Measurements from ENCODE around the gene DNAAF8. TPM values are rescaled to one million over a fixed set of nuclear protein-coding genes. Genes with fewer than 3 reads are reported as not detected.

DNAAF8 gene
- polyA plus RNA-seq, 1 donor from 2014 or later, result 3.4 TPM

DNA sequence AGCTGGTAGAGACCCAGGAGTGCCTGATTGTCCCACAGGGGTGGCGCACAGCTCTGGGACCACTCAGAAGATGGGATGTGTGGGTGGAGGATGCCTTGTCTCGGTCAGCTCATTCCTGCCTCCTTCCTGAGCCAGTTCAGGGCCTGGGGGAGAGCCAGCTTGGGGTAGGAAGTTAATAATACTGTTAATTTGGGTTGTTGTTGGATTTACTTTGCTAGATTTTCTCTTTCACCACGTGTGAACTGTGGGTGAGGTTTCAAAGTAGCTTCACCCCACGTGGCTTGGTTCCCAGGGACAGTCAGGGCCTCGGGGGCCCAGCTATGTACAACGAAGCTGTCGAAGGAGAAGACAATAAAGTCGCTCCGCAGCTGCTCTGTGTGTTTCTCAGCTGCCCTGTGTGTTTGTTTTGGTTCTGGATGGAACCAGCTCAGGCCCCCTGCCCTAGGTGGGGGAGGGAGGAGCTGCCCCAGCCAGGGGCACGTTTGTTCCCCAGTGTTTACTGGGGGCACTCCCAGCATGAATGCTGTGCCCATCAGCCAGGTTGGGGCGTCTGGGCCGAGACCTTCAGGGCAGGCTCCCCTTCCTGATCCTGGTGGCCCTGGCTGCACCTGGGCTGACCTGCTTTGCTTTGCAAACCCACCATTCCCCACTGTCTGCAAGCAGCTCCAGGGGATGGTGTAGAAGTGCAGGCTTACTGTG is 38.7 kb upstream of the DNAAF8 start:
- Histone ChIP-seq H3F3A (ENCODE audit: insufficient read depth, low read length, poor library complexity, severe bottlenecking) (no peaks in the 10 kb centered on the region), H3K4me2 (ENCODE audit: low read length) (no peak overlapping the region), H3K9me2 (ENCODE audit: insufficient read depth, low read length) (no peaks in the 10 kb centered on the region), H3K79me2 (replicated peaks; ENCODE audit: insufficient read depth, low read length) (no peaks in the 10 kb centered on the region), H2AFZ (ENCODE audit: low read depth, low read length) (no peak overlapping the region), H3K9ac (ENCODE audit: low read length) (no peak overlapping the region), H3K36me3 (ENCODE audit: insufficient read depth, low read length) (no peaks in the 10 kb centered on the region), H3K9me3 (ENCODE audit: low read length) (no peaks in the 10 kb centered on the region), H3K27me3 (ENCODE audit: insufficient read depth, low read depth, low read length) (no peaks in the 10 kb centered on the region), H4K20me1 (ENCODE audit: insufficient read depth) (no peaks in the 10 kb centered on the region), H3K27ac (ENCODE audit: low read length) (no peak overlapping the region), H3K4me3 (ENCODE audit: low read length) (no peak overlapping the region)
- TF ChIP-seq POLR2AphosphoS5 (IDR thresholded peaks at IDR 0.05) (no peak), EZH2 (IDR thresholded peaks at IDR 0.05; ENCODE audit: borderline replicate concordance, insufficient read depth, low read length, poor library complexity, severe bottlenecking) (no peak), EP300 (conservative IDR thresholded peaks at IDR 0.05; ENCODE audit: poor library complexity, severe bottlenecking) (no peak), MXI1 (conservative IDR thresholded peaks at IDR 0.05; ENCODE audit: poor library complexity, severe bottlenecking) (no peak)

DNA sequence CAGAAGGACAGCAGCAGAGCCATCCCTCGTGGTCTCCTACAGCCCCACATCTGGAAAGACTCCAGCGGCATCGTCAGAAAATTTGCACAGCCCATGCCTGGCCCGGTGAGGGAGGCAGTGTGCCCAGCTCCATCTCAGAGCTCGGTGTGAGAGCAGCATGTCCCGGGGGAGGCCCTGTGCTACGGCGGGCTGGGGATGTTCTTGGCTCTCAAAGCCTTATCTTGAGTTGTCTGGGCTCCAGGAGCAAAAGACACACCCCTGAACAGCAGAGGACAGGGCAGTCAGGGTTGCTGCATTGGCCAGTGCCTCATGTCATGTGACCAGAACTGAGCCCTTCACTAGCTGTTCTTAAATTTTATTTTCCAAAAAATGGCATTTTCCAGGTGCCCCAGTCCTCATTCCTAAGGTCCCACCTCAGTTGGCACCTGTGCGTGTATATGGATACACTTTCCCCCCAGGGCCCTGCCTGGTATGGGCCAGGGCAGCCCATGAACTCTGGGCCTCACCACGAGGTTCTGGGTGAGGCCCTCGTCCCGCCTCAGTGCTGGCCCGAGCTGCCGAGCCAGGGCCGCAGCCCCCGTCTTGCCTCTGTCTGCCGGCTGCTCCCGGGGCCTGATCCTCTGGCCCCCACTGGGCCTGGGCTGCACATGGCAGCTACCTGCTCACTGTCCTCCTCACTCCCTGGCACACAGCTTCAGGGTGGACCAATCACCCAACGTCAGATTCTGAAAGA is 38.0 kb upstream of the DNAAF8 start:
- Histone ChIP-seq H3K9ac (ENCODE audit: low read length) (no peak overlapping the region), H3K79me2 (replicated peaks; ENCODE audit: insufficient read depth, low read length) (no peaks in the 10 kb centered on the region), H3K27me3 (ENCODE audit: insufficient read depth, low read depth, low read length) (no peaks in the 10 kb centered on the region), H3K27ac (ENCODE audit: low read length) (no peak overlapping the region), H3K36me3 (ENCODE audit: insufficient read depth, low read length) (no peaks in the 10 kb centered on the region), H3K9me2 (ENCODE audit: insufficient read depth, low read length) (no peaks in the 10 kb centered on the region), H3K4me2 (ENCODE audit: low read length) (no peak overlapping the region), H3K9me3 (ENCODE audit: low read length) (no peaks in the 10 kb centered on the region), H3K4me3 (ENCODE audit: low read length) (no peak overlapping the region), H4K20me1 (ENCODE audit: insufficient read depth) (no peaks in the 10 kb centered on the region), H3F3A (ENCODE audit: insufficient read depth, low read length, poor library complexity, severe bottlenecking) (no peaks in the 10 kb centered on the region), H2AFZ (ENCODE audit: low read depth, low read length) (no peak overlapping the region)
- TF ChIP-seq, protein P1, sequence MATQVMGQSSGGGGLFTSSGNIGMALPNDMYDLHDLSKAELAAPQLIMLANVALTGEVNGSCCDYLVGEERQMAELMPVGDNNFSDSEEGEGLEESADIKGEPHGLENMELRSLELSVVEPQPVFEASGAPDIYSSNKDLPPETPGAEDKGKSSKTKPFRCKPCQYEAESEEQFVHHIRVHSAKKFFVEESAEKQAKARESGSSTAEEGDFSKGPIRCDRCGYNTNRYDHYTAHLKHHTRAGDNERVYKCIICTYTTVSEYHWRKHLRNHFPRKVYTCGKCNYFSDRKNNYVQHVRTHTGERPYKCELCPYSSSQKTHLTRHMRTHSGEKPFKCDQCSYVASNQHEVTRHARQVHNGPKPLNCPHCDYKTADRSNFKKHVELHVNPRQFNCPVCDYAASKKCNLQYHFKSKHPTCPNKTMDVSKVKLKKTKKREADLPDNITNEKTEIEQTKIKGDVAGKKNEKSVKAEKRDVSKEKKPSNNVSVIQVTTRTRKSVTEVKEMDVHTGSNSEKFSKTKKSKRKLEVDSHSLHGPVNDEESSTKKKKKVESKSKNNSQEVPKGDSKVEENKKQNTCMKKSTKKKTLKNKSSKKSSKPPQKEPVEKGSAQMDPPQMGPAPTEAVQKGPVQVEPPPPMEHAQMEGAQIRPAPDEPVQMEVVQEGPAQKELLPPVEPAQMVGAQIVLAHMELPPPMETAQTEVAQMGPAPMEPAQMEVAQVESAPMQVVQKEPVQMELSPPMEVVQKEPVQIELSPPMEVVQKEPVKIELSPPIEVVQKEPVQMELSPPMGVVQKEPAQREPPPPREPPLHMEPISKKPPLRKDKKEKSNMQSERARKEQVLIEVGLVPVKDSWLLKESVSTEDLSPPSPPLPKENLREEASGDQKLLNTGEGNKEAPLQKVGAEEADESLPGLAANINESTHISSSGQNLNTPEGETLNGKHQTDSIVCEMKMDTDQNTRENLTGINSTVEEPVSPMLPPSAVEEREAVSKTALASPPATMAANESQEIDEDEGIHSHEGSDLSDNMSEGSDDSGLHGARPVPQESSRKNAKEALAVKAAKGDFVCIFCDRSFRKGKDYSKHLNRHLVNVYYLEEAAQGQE (IDR thresholded peaks at IDR 0.05; ENCODE audit: borderline replicate concordance), result no peak
- no peak for TF ChIP-seq EZH2 (IDR thresholded peaks at IDR 0.05; ENCODE audit: borderline replicate concordance, insufficient read depth, low read length, poor library complexity, severe bottlenecking)
- TF ChIP-seq POLR2AphosphoS5 (IDR thresholded peaks at IDR 0.05), result no peak
- TF ChIP-seq EP300 (conservative IDR thresholded peaks at IDR 0.05; ENCODE audit: poor library complexity, severe bottlenecking), result no peak
- TF ChIP-seq MXI1 (conservative IDR thresholded peaks at IDR 0.05; ENCODE audit: poor library complexity, severe bottlenecking), result no peak
- no peak for TF ChIP-seq TAF1 (IDR thresholded peaks at IDR 0.05; ENCODE audit: low read depth)
